CD4-positive, alpha-beta T cell treated with Interleukin-6 for 4 hours (primary cell): ENCODE results near the gene NCOA7.
A peak's percentile ranks its signal among the peaks of the same experiment; 100 is the strongest.
"Not testable (repeated sequence)": the region's sequence is repeated elsewhere in the genome, so short reads cannot be mapped to it uniquely, and the experiment has no call there.

Source experiments
- DNase-seq: peaks from one replicate; pipeline ENCODE4 v3.0.0-alpha.2; 2020; ENCODE audit warnings: mixed read lengths

The NCOA7 gene

GRCh38 chr6:125841356-125842090, 50.8 kb downstream of the NCOA7 start:
- no peak for DNase-seq

GRCh38 chr6:125842091-125842626, 51.4 kb downstream of the NCOA7 start:
- no peak for DNase-seq

- no peak for DNase-seq
These were observed 52.8 kb downstream of the NCOA7 start for GRCh38 chr6:125843593-125843992.

- DNase-seq, result no peak
These were observed 54.2 kb downstream of the NCOA7 start for GRCh38 chr6:125844989-125845388.

GRCh38 chr6:125846292-125847024, 55.7 kb downstream of the NCOA7 start:
- DNase-seq, result no peak

GRCh38 chr6:125848286-125848685, 57.5 kb downstream of the NCOA7 start:
- DNase-seq, result not testable (repeated sequence)

- no peak for DNase-seq
These were observed 59.6 kb downstream of the NCOA7 start for GRCh38 chr6:125850361-125850760.

GRCh38 chr6:125852587-125852986, 61.8 kb downstream of the NCOA7 start:
- DNase-seq, result no peak

GRCh38 chr6:125853168-125853567, 62.4 kb downstream of the NCOA7 start:
- DNase-seq, result no peak

GRCh38 chr6:125853756-125854155, 63.0 kb downstream of the NCOA7 start:
- no peak for DNase-seq

GRCh38 chr6:125854355-125854754, 63.6 kb downstream of the NCOA7 start:
- no peak for DNase-seq

GRCh38 chr6:125855783-125856182, 65.0 kb downstream of the NCOA7 start:
- no peak for DNase-seq

GRCh38 chr6:125857846-125858245, 67.1 kb downstream of the NCOA7 start:
- no peak for DNase-seq

GRCh38 chr6:125858427-125859320, 67.9 kb downstream of the NCOA7 start:
- peak; percentile 27 for DNase-seq

GRCh38 chr6:125859727-125860126, 69.0 kb downstream of the NCOA7 start:
- no peak for DNase-seq

GRCh38 chr6:125863023-125863422, 72.3 kb downstream of the NCOA7 start:
- no peak for DNase-seq

GRCh38 chr6:125865015-125865414, 74.3 kb downstream of the NCOA7 start:
- no peak for DNase-seq

- no peak for DNase-seq
These were observed 75.7 kb downstream of the NCOA7 start for GRCh38 chr6:125866433-125866832.

- no peak for DNase-seq
These were observed 76.8 kb downstream of the NCOA7 start for GRCh38 chr6:125867483-125867942.

- DNase-seq, result no peak
These were observed 77.5 kb downstream of the NCOA7 start for GRCh38 chr6:125868252-125868651.

- no peak for DNase-seq
These were observed 78.1 kb downstream of the NCOA7 start for GRCh38 chr6:125868678-125869395.

GRCh38 chr6:125869427-125869826, 78.7 kb downstream of the NCOA7 start:
- DNase-seq, result no peak
